H9 (cell line): ENCODE results near the gene ETFA. TPM values are rescaled to one million over a fixed set of nuclear protein-coding genes. Genes with fewer than 3 reads are reported as not detected.

Source experiments
- DNase-seq: peaks from one replicate; pipeline ENCODE4 v3.0.0-alpha.2; 2017
- H2AFZ ChIP-seq: one replicate; pipeline ENCODE4 v1.6.1; 2013; ENCODE audit warnings: mild to moderate bottlenecking, low read length, control low read depth, moderate library complexity
- H2AK5ac ChIP-seq: 2 replicates; pipeline ENCODE4 v1.6.1; 2013; ENCODE audit warnings: low read length, control low read depth, mixed read lengths; ENCODE audit not compliant: insufficient read length
- H2BK120ac ChIP-seq: one replicate; pipeline ENCODE4 v1.6.1; 2013; ENCODE audit warnings: low read depth, mild to moderate bottlenecking, low read length, control low read depth, inconsistent platforms; ENCODE audit not compliant: poor library complexity, severe bottlenecking
- H2BK12ac ChIP-seq: 2 replicates; pipeline ENCODE4 v1.6.1; 2013; ENCODE audit warnings: low read length, control low read depth, mixed read lengths, low read depth; ENCODE audit not compliant: insufficient read length
- H2BK15ac ChIP-seq: 2 replicates; pipeline ENCODE4 v1.6.1; 2013; ENCODE audit warnings: low read depth, low read length, control low read depth
- H2BK20ac ChIP-seq: one replicate; pipeline ENCODE4 v1.6.1; 2013; ENCODE audit warnings: low read depth, mild to moderate bottlenecking, low read length, control low read depth, inconsistent platforms; ENCODE audit not compliant: poor library complexity, severe bottlenecking
- H2BK5ac ChIP-seq: 2 replicates; pipeline ENCODE4 v1.6.1; 2013; ENCODE audit warnings: low read length, control low read depth, mixed read lengths; ENCODE audit not compliant: insufficient read length
- H3K14ac ChIP-seq: 2 replicates; pipeline ENCODE4 v1.6.1; 2013; ENCODE audit warnings: low read length, control low read depth; ENCODE audit not compliant: insufficient read depth
- H3K18ac ChIP-seq: 2 replicates; pipeline ENCODE4 v1.6.1; 2013; ENCODE audit warnings: low read depth, mild to moderate bottlenecking, mixed read lengths, low read length, control low read depth; ENCODE audit not compliant: insufficient read length
- H3K23ac ChIP-seq: 2 replicates; pipeline ENCODE4 v1.6.1; 2013; ENCODE audit warnings: low read length, control low read depth, mixed read lengths, low read depth; ENCODE audit not compliant: insufficient read length
- H3K23me2 ChIP-seq: 2 replicates; pipeline ENCODE4 v1.6.1; 2013; ENCODE audit warnings: low read depth, mild to moderate bottlenecking, mixed read lengths, low read length, control low read depth; ENCODE audit not compliant: insufficient read length, poor library complexity, severe bottlenecking
- H3K27ac ChIP-seq: 2 replicates; pipeline ENCODE4 v1.5.1; 2013; ENCODE audit warnings: low read length, control low read depth, mixed read lengths, low read depth; ENCODE audit not compliant: insufficient read length
- H3K27me3 ChIP-seq: 2 replicates; pipeline ENCODE4 v1.6.1; 2013; ENCODE audit warnings: low read length, control low read depth, inconsistent platforms; ENCODE audit not compliant: insufficient read depth
- H3K4ac ChIP-seq: 2 replicates; pipeline ENCODE4 v1.6.1; 2013; ENCODE audit warnings: low read depth, mild to moderate bottlenecking, control low read depth, inconsistent platforms, low read length, moderate library complexity
- H3K4me1 ChIP-seq: 2 replicates; pipeline ENCODE4 v1.6.1; 2013; ENCODE audit warnings: low read length, control low read depth, inconsistent platforms; ENCODE audit not compliant: insufficient read depth
- H3K4me2 ChIP-seq: 2 replicates; pipeline ENCODE4 v1.6.1; 2013; ENCODE audit warnings: low read length, control low read depth, mixed read lengths; ENCODE audit not compliant: insufficient read length, insufficient read depth
- H3K56ac ChIP-seq: 2 replicates; pipeline ENCODE4 v1.6.1; 2013; ENCODE audit warnings: low read depth, mild to moderate bottlenecking, mixed read lengths, low read length, control low read depth; ENCODE audit not compliant: insufficient read length
- H3K79me1 ChIP-seq: 2 replicates; pipeline ENCODE4 v1.6.1; 2013; ENCODE audit warnings: low read depth, mild to moderate bottlenecking, moderate library complexity, low read length, control low read depth, inconsistent platforms; ENCODE audit not compliant: insufficient read depth, poor library complexity, severe bottlenecking
- H3K79me2 ChIP-seq: 2 replicates; pipeline ENCODE4 v1.6.1; 2013; ENCODE audit warnings: low read length, control low read depth, inconsistent platforms; ENCODE audit not compliant: insufficient read depth
- H3K9ac ChIP-seq: 2 replicates; pipeline ENCODE4 v1.6.1; 2013; ENCODE audit warnings: low read length, control low read depth, mixed read lengths; ENCODE audit not compliant: insufficient read length; ENCODE audit errors: extremely low read depth
- H3K9me3 ChIP-seq: one replicate; pipeline ENCODE4 v1.6.1; 2013; ENCODE audit warnings: low read depth, low read length, inconsistent platforms; ENCODE audit not compliant: control insufficient read depth
- H3T11ph ChIP-seq: one replicate; pipeline ENCODE4 v1.6.1; 2013; ENCODE audit warnings: mild to moderate bottlenecking, low read length, control low read depth, inconsistent platforms
- H4K20me1 ChIP-seq: one replicate; pipeline ENCODE4 v1.6.1; 2013; ENCODE audit not compliant: control insufficient read depth, insufficient read length, insufficient read depth
- H4K5ac ChIP-seq: 2 replicates; pipeline ENCODE4 v1.6.1; 2013; ENCODE audit warnings: low read depth, mild to moderate bottlenecking, mixed read lengths, low read length, control low read depth; ENCODE audit not compliant: insufficient read length
- H4K8ac ChIP-seq: replicated peaks from 2 replicates; pipeline ENCODE4 v1.6.1; 2013; ENCODE audit warnings: low read length, control low read depth, mixed read lengths, low read depth; ENCODE audit not compliant: insufficient read length
- H4K91ac ChIP-seq: 2 replicates; pipeline ENCODE4 v1.6.1; 2013; ENCODE audit warnings: low read depth, mild to moderate bottlenecking, moderate library complexity, mixed read lengths, low read length, control low read depth; ENCODE audit not compliant: insufficient read length
- H3K27ac Mint-ChIP-seq, 3 experiments: 2 replicates in 2 of 3; 3 replicates in 1 of 3; pipeline ENCODE4 v1.8.0; 2020 to 2021; ENCODE audit warnings: mixed read lengths in 3 of 3, mild to moderate bottlenecking in 1 of 3, moderate library complexity in 1 of 3
- H3K27me3 Mint-ChIP-seq: 2 replicates; pipeline ENCODE4 v1.8.0; 2021; ENCODE audit warnings: low read depth, mild to moderate bottlenecking, moderate library complexity, mixed read lengths
- H3K36me3 Mint-ChIP-seq, 3 experiments: 2 replicates in 2 of 3; 3 replicates in 1 of 3; pipeline ENCODE4 v1.8.0; 2020 to 2021; ENCODE audit warnings: low read depth in 3 of 3, mixed read lengths in 3 of 3; ENCODE audit not compliant: insufficient read depth in 1 of 3
- H3K4me1 Mint-ChIP-seq, 2 experiments: 2 replicates each; pipeline ENCODE4 v1.8.0; 2020; ENCODE audit warnings: mixed read lengths in 2 of 2
- H3K4me3 Mint-ChIP-seq, 2 experiments: 2 replicates in 1 of 2; 3 replicates in 1 of 2; pipeline ENCODE4 v1.8.0; 2020 to 2021; ENCODE audit warnings: mild to moderate bottlenecking in 2 of 2, mixed read lengths in 2 of 2, moderate library complexity in 1 of 2
- H3K9me3 Mint-ChIP-seq, 2 experiments: 2 replicates in 1 of 2; 3 replicates in 1 of 2; pipeline ENCODE4 v1.8.0; 2020; ENCODE audit warnings: mild to moderate bottlenecking in 2 of 2, mixed read lengths in 2 of 2, moderate library complexity in 1 of 2
- WGBS: extraction: QIAGEN DNeasy Blood & Tissue Kit; methylation state at CpG from one replicate; pipeline ENCODE4 v1.1.7; 2013; ENCODE audit warnings: missing lambda C conversion rate, low lambda C conversion rate, mixed read lengths; ENCODE audit not compliant: insufficient read length; ENCODE audit errors: extremely low coverage; 5-methylcytosine and 5-hydroxymethylcytosine counted together
- total RNA-seq: library from RNA; stranded (reverse); gene quantifications from 2 replicates; pipeline ENCODE4 v1.2.1, GENCODE V29; 2021
- TF ChIP-seq, protein P1 (sequence below): fragments of 200-600 bp; sonication (generic); conservative IDR thresholded peaks from 3 replicates; pipeline ENCODE4 v1.8.0; 2021; ENCODE audit warnings: antibody characterized with exemption, mild to moderate bottlenecking

The ETFA gene
- total RNA-seq, 1 experiment from 2014 or later = 109 TPM

DNA sequence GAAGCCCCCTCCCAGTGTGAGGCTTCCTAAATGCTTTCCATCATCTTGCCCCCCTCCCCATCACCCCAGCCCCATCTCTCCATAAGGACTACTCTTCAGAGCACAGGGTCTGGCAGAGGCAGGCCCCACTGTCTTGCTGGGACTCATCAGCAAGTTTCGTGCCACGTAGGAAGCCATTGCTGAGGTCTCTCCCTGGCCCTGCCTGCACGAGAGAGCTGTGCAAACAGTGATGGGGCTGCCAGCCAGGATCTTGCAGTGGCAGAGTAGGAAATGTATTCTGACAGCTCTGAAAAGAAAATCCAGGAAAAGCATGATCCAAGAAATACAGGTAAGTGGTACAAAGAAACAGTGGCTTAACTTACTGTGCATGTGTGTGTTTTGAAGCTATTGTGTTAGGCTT lies 47.9 kb upstream of the ETFA start:
- TF ChIP-seq, protein P1, sequence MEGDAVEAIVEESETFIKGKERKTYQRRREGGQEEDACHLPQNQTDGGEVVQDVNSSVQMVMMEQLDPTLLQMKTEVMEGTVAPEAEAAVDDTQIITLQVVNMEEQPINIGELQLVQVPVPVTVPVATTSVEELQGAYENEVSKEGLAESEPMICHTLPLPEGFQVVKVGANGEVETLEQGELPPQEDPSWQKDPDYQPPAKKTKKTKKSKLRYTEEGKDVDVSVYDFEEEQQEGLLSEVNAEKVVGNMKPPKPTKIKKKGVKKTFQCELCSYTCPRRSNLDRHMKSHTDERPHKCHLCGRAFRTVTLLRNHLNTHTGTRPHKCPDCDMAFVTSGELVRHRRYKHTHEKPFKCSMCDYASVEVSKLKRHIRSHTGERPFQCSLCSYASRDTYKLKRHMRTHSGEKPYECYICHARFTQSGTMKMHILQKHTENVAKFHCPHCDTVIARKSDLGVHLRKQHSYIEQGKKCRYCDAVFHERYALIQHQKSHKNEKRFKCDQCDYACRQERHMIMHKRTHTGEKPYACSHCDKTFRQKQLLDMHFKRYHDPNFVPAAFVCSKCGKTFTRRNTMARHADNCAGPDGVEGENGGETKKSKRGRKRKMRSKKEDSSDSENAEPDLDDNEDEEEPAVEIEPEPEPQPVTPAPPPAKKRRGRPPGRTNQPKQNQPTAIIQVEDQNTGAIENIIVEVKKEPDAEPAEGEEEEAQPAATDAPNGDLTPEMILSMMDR = no peak
- Histone ChIP-seq H4K5ac (no peak overlapping the region), H4K91ac (no peak overlapping the region), H4K8ac (no peak overlapping the region), H3K4ac (no peak overlapping the region), H2BK5ac (no peak overlapping the region), H3K14ac (no peak overlapping the region), H3K4me1 (no peaks in the 10 kb centered on the region), H2AK5ac (no peak overlapping the region), H2BK12ac (no peak overlapping the region), H3K56ac (no peak overlapping the region), H3K9ac (no peak overlapping the region), H2AFZ (no peak overlapping the region), H3K23ac (no peak overlapping the region), H3T11ph (no peak overlapping the region), H3K27me3 (no peaks in the 10 kb centered on the region), H2BK120ac (no peak overlapping the region), H3K79me1 (no peaks in the 10 kb centered on the region), H3K18ac (no peak overlapping the region), H4K20me1 (no peaks in the 10 kb centered on the region), H3K9me3 (no peaks in the 10 kb centered on the region), H2BK20ac (no peak overlapping the region), H3K23me2 (no peaks in the 10 kb centered on the region), H3K79me2 (no peaks in the 10 kb centered on the region), H2BK15ac (no peak overlapping the region), H3K4me2 (no peak overlapping the region), H3K27ac (no peak overlapping the region)
- H3K27me3 Mint-ChIP-seq = peaks cover 3% of the 10 kb centered on the region; the same call in 1 of the 2 replicates
- H3K4me3 Mint-ChIP-seq = no peak overlapping the region
- H3K36me3 Mint-ChIP-seq = no peaks in the 10 kb centered on the region
- H3K9me3 Mint-ChIP-seq = no peaks in the 10 kb centered on the region
- DNase-seq = no peak
- H3K4me1 Mint-ChIP-seq = no peaks in the 10 kb centered on the region
- WGBS = no CpG with 5 or more reads among the region's 3 CpGs
- no peak overlapping the region; a peak in 1 of 7 replicates for H3K27ac Mint-ChIP-seq
